A673 (cell line): ENCODE results near the gene JMJD1C. TPM values are rescaled to one million over a fixed set of nuclear protein-coding genes. Genes with fewer than 3 reads are reported as not detected.

Source experiments
- BruUV-seq: library from RNA; stranded (reverse); fragments of 400-500 nt; replicated peaks from 2 replicates; lab custom pipeline; 2021; lab: Mats Ljungman, UMichigan
- CTCF ChIA-PET: fragments of 300-600 bp; sonication (Branson Sonifier 250); formaldehyde crosslinking; loops from one replicate; lab custom pipeline; 2022; ENCODE audit warnings: antibody characterized with exemption; lab: Charles Lee
- POLR2A ChIA-PET: fragments of 300-600 bp; sonication (Branson Sonifier 250); formaldehyde crosslinking; loops from one replicate; lab custom pipeline; 2022; ENCODE audit warnings: antibody characterized with exemption; ENCODE audit not compliant: low non-redundant PET; lab: Charles Lee
- DNase-seq: peaks from one replicate; pipeline ENCODE4 v3.0.0-alpha.2; 2015; ENCODE audit warnings: low spot score
- H3K27ac ChIP-seq: fragments of 200-600 bp; sonication (generic); 2 replicates; pipeline ENCODE4 v1.5.1; 2016; ENCODE audit warnings: mixed run types, low read depth, mild to moderate bottlenecking, mixed read lengths, antibody characterized with exemption, low read length; ENCODE audit not compliant: poor library complexity, severe bottlenecking
- H3K27me3 ChIP-seq: fragments of 200-600 bp; sonication (generic); replicated peaks from 2 replicates; pipeline ENCODE4 v1.6.1; 2017; ENCODE audit warnings: mixed run types, low read depth, mild to moderate bottlenecking, mixed read lengths, antibody characterized with exemption, low read length; ENCODE audit not compliant: insufficient read depth, poor library complexity
- H3K36me3 ChIP-seq: fragments of 200-600 bp; sonication (generic); 2 replicates; pipeline ENCODE4 v1.6.1; 2016; ENCODE audit warnings: mixed run types, mild to moderate bottlenecking, mixed read lengths, antibody characterized with exemption, low read length; ENCODE audit not compliant: insufficient read depth, poor library complexity, severe bottlenecking
- H3K4me1 ChIP-seq: fragments of 200-600 bp; sonication (generic); 2 replicates; pipeline ENCODE4 v1.6.1; 2017; ENCODE audit warnings: mixed run types, mild to moderate bottlenecking, mixed read lengths, antibody characterized with exemption, low read length; ENCODE audit not compliant: insufficient read depth, poor library complexity, severe bottlenecking
- H3K4me3 ChIP-seq: fragments of 200-600 bp; sonication (generic); 2 replicates; pipeline ENCODE4 v1.5.1; 2016; ENCODE audit warnings: low read depth, mixed run types, mild to moderate bottlenecking, mixed read lengths, low read length; ENCODE audit not compliant: poor library complexity, severe bottlenecking
- H3K9me3 ChIP-seq: fragments of 200-600 bp; sonication (generic); 2 replicates; pipeline ENCODE4 v1.6.1; 2016; ENCODE audit warnings: mixed run types, low read depth, mild to moderate bottlenecking, mixed read lengths, antibody characterized with exemption, low read length; ENCODE audit not compliant: poor library complexity, severe bottlenecking
- EZH2 ChIP-seq: fragments of 200-600 bp; sonication (generic); IDR thresholded peaks from 2 replicates; pipeline ENCODE4 v1.6.1; 2017; ENCODE audit warnings: borderline replicate concordance, low read depth, mild to moderate bottlenecking, mixed read lengths, antibody characterized with exemption, low read length; ENCODE audit not compliant: poor library complexity, severe bottlenecking
- intact Hi-C: fragments of 100-400 bp; cut with micrococcal nuclease; formaldehyde crosslinking; loops from one replicate; pipeline ENCODE4 v1.10.0; 2022; ENCODE audit not compliant: unreplicated experiment
- total RNA-seq: library from RNA; stranded (reverse); gene quantifications from 2 replicates; pipeline ENCODE4 v1.2.3, GENCODE V29; 2021
- TF ChIP-seq, protein P1 (sequence below): fragments of 300-800, 200-600 bp; sonication (generic); conservative IDR thresholded peaks from 2 replicates; pipeline ENCODE4 v1.5.1; 2017; ENCODE audit warnings: low read depth, mild to moderate bottlenecking, antibody characterized with exemption, low read length, moderate library complexity, mixed read lengths

The JMJD1C gene
- total RNA-seq, 1 experiment from 2014 or later: 71.4 TPM

DNA sequence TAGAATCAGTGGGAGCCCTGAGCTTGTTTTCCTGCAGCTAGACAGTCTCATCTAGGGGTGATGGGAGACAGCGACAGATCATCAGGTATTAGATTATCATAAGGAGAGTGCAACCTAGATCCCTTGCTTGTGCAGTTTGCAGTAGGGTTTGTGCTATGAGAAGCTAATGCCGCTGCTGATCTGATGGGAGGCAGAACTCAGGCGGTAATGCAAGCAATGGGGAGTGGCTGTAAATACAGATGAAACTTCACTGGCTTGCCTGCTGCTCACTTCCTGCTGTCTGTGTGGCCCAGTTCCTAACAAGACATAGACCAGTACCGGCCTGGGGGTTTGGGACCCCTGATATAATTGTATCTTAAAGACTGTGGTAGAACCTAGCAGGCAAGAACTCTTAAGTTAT is 315.0 kb downstream of the JMJD1C start:
- Histone ChIP-seq H3K27me3 (no peaks in the 10 kb centered on the region), H3K27ac (no peak overlapping the region), H3K4me1 (peaks cover 20% of the 10 kb centered on the region), H3K36me3 (peaks cover 4% of the 10 kb centered on the region), H3K9me3 (no peaks in the 10 kb centered on the region), H3K4me3 (no peak overlapping the region)
- ChIA-PET CTCF (no interaction called here), POLR2A (no interaction called here)
- BruUV-seq: no TSS peak
- intact Hi-C loops: loop anchor here (10.0 kb wide), 1 partner anchor 456 kb away; no protein-coding TSS in a partner anchor
- TF ChIP-seq EZH2: no peak
- no peak for DNase-seq

GRCh38 chr10:63146503-63146902 is 319.3 kb downstream of the JMJD1C start:
- intact Hi-C loops: no loop called here
- ChIA-PET POLR2A (no interaction called here), CTCF (interaction anchor here (1.4 to 1.9 kb wide), 2 partner anchors 11 to 62 kb away, joined by 4 to 5 read pairs; no protein-coding TSS in a partner anchor)

DNA sequence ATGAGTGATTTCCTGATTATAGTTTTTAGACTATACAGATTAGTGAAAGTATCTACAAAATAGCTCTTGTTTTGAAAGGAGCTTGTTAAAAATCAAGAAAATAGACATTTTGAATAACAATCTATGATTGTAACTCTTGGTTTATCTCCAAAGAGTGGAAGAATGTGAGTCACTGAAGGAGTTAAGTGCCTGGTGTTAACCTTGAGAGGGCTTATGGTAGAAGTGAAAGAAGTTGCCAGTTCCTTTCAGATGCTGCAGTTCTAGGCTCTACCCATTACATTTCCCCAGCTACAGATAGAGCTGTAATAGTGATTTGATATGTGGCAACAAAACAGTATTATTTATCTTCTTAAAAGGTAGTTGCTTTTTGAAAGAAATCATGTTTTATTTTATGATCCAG is 320.0 kb downstream of the JMJD1C start:
- Histone ChIP-seq H3K4me1 (peaks cover 23% of the 10 kb centered on the region), H3K27me3 (no peaks in the 10 kb centered on the region), H3K27ac (peak overlapping the region; percentile 24), H3K36me3 (no peaks in the 10 kb centered on the region), H3K9me3 (no peaks in the 10 kb centered on the region), H3K4me3 (no peak overlapping the region)
- ChIA-PET POLR2A (no interaction called here), CTCF (interaction anchor here (1.4 to 1.9 kb wide), 2 partner anchors 12 to 61 kb away, joined by 4 to 5 read pairs; no protein-coding TSS in a partner anchor)
- intact Hi-C loops: no loop called here
- BruUV-seq: no TSS peak
- no peak for TF ChIP-seq EZH2
- TF ChIP-seq, protein P1, sequence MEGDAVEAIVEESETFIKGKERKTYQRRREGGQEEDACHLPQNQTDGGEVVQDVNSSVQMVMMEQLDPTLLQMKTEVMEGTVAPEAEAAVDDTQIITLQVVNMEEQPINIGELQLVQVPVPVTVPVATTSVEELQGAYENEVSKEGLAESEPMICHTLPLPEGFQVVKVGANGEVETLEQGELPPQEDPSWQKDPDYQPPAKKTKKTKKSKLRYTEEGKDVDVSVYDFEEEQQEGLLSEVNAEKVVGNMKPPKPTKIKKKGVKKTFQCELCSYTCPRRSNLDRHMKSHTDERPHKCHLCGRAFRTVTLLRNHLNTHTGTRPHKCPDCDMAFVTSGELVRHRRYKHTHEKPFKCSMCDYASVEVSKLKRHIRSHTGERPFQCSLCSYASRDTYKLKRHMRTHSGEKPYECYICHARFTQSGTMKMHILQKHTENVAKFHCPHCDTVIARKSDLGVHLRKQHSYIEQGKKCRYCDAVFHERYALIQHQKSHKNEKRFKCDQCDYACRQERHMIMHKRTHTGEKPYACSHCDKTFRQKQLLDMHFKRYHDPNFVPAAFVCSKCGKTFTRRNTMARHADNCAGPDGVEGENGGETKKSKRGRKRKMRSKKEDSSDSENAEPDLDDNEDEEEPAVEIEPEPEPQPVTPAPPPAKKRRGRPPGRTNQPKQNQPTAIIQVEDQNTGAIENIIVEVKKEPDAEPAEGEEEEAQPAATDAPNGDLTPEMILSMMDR: no peak
- peak; percentile 34 for DNase-seq

More at GRCh38 chr10:63146503-63146902, 319.3 kb downstream of the JMJD1C start:
- no peak for DNase-seq
- Histone ChIP-seq H3K36me3 (no peaks in the 10 kb centered on the region), H3K4me3 (no peak overlapping the region), H3K27ac (peak overlapping the region; percentile 24), H3K9me3 (no peaks in the 10 kb centered on the region), H3K4me1 (peaks cover 23% of the 10 kb centered on the region), H3K27me3 (no peaks in the 10 kb centered on the region)
- TF ChIP-seq, protein P1: no peak
- TF ChIP-seq EZH2: no peak
- no TSS peak for BruUV-seq

DNA sequence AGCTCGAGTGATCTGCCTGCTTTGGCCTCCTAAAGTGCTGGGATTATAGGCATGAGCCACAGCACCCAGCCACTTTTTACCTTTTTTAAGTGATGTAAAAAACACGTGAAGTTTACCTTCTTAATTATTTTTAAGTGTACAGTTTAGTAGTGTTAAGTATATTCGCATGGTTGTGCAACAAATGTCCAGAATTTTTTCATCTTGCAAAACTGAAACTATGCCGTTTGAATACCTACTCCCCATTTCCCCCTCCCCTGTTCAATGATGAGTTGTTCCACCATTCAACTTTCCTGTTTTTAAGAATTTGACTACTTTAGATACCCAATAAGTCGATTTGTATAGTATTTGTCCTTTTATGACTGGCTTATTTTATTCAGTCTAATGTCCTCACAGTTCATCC is 321.8 kb downstream of the JMJD1C start:
- CTCF ChIA-PET: no interaction called here
- no peak for DNase-seq
- Histone ChIP-seq H3K27ac (no peak overlapping the region), H3K4me1 (peaks cover 23% of the 10 kb centered on the region), H3K9me3 (no peaks in the 10 kb centered on the region), H3K27me3 (no peaks in the 10 kb centered on the region), H3K36me3 (no peaks in the 10 kb centered on the region), H3K4me3 (no peak overlapping the region)
- no TSS peak for BruUV-seq
- POLR2A ChIA-PET: no interaction called here
- no peak for TF ChIP-seq EZH2
- TF ChIP-seq, protein P1: no peak
- intact Hi-C loops: no loop called here
